ENCODE results near the gene MIER2. TPM values are rescaled to one million over a fixed set of nuclear protein-coding genes. Genes with fewer than 3 reads are reported as not detected.
"Not testable (repeated sequence)": the region's sequence is repeated elsewhere in the genome, so short reads cannot be mapped to it uniquely, and the experiment has no call there.

Gene MIER2
- 40.1 TPM for polyA plus RNA-seq (2013, experiment 1 of 2; ENCODE audit: insufficient read length)
- 40.8 TPM for polyA plus RNA-seq (2013, experiment 2 of 2; ENCODE audit: insufficient read length)

GRCh38 chr19:344625-345319, at the start of gene MIER2:
Gene MIER2 (minus strand): TSS chr19:344796. CDS start chr19:344782, 14 bp downstream.
- peak; percentile 80 for DNase-seq

GRCh38 chr19:393560-393959, 49.0 kb upstream of the MIER2 start:
- DNase-seq: not testable (repeated sequence)

GRCh38 chr19:392375-392970, 47.9 kb upstream of the MIER2 start:
- no peak for DNase-seq

- DNase-seq: no peak
Measured at GRCh38 chr19:391726-392374, 47.3 kb upstream of the MIER2 start.

- no peak for DNase-seq
Measured at GRCh38 chr19:391207-391557, 46.6 kb upstream of the MIER2 start.

- DNase-seq: no peak
Measured at GRCh38 chr19:390386-391206, 46.0 kb upstream of the MIER2 start.

- no peak for DNase-seq
Measured at GRCh38 chr19:389935-390289, 45.3 kb upstream of the MIER2 start.

GRCh38 chr19:389255-389934, 44.8 kb upstream of the MIER2 start:
- DNase-seq: no peak

GRCh38 chr19:388691-389090, 44.1 kb upstream of the MIER2 start:
- DNase-seq: no peak

GRCh38 chr19:387777-388176, 43.2 kb upstream of the MIER2 start:
- no peak for DNase-seq

GRCh38 chr19:386632-387301, 42.2 kb upstream of the MIER2 start:
- DNase-seq: not testable (repeated sequence)

- not testable (repeated sequence) for DNase-seq
Measured at GRCh38 chr19:386189-386588, 41.6 kb upstream of the MIER2 start.

- DNase-seq: no peak
Measured at GRCh38 chr19:384799-385169, 40.2 kb upstream of the MIER2 start.

GRCh38 chr19:383922-384798, 39.6 kb upstream of the MIER2 start:
- DNase-seq: no peak

- no peak for DNase-seq
Measured at GRCh38 chr19:383040-383439, 38.4 kb upstream of the MIER2 start.

GRCh38 chr19:382578-382977, 38.0 kb upstream of the MIER2 start:
- peak; percentile 79 for DNase-seq

GRCh38 chr19:381901-382300, 37.3 kb upstream of the MIER2 start:
- DNase-seq: not testable (repeated sequence)

- not testable (repeated sequence) for DNase-seq
Measured at GRCh38 chr19:380618-381219, 36.1 kb upstream of the MIER2 start.

GRCh38 chr19:379796-380195, 35.2 kb upstream of the MIER2 start:
- DNase-seq: no peak

- DNase-seq: no peak
Measured at GRCh38 chr19:378706-379105, 34.1 kb upstream of the MIER2 start.

All from fibroblast of skin of abdomen (primary cell).